Endothelial cell of umbilical vein (primary cell): Measurements from ENCODE around the gene BOLA2B.

ENCODE experiments used
- CTCF ChIP-seq, 2 donors: IDR thresholded peaks; 1 replicate in 1 of 2; 2 replicates in 1 of 2; pipeline ENCODE4 v1.5.1; 2011; ENCODE audit warnings: low read length in 2 of 2, mild to moderate bottlenecking in 2 of 2, moderate library complexity in 2 of 2, control low read depth in 1 of 2, inconsistent platforms in 1 of 2, low read depth in 1 of 2; ENCODE audit not compliant: insufficient read depth in 1 of 2; ENCODE audit errors: extremely low read depth in 1 of 2
- EZH2 ChIP-seq: IDR thresholded peaks from 2 replicates; pipeline ENCODE4 v1.6.1; 2012; ENCODE audit warnings: borderline replicate concordance, low read depth, mild to moderate bottlenecking, moderate library complexity, low read length, inconsistent platforms; ENCODE audit not compliant: severe bottlenecking
- FOS ChIP-seq: IDR thresholded peaks from 2 replicates; pipeline ENCODE4 v1.6.1; 2011; ENCODE audit warnings: mild to moderate bottlenecking, low read length, moderate library complexity, borderline replicate concordance; ENCODE audit not compliant: insufficient read depth
- MYC ChIP-seq: IDR thresholded peaks from one replicate; pipeline ENCODE4 v1.6.1; 2011; ENCODE audit warnings: mild to moderate bottlenecking, low read depth, low read length
- POLR2A ChIP-seq: IDR thresholded peaks from 2 replicates; pipeline ENCODE4 v1.6.1; 2012; ENCODE audit warnings: low read depth, mild to moderate bottlenecking, control low read depth, low read length
- POLR2AphosphoS5 ChIP-seq: IDR thresholded peaks from 2 replicates; pipeline ENCODE4 v1.6.1; 2012; ENCODE audit warnings: low read depth, mild to moderate bottlenecking, control low read depth, low read length, moderate library complexity; ENCODE audit not compliant: insufficient read depth
- TF ChIP-seq, protein P1 (sequence below): IDR thresholded peaks from 2 replicates; pipeline ENCODE4 v1.6.1; 2011; ENCODE audit not compliant: insufficient read depth, insufficient read length

DNA sequence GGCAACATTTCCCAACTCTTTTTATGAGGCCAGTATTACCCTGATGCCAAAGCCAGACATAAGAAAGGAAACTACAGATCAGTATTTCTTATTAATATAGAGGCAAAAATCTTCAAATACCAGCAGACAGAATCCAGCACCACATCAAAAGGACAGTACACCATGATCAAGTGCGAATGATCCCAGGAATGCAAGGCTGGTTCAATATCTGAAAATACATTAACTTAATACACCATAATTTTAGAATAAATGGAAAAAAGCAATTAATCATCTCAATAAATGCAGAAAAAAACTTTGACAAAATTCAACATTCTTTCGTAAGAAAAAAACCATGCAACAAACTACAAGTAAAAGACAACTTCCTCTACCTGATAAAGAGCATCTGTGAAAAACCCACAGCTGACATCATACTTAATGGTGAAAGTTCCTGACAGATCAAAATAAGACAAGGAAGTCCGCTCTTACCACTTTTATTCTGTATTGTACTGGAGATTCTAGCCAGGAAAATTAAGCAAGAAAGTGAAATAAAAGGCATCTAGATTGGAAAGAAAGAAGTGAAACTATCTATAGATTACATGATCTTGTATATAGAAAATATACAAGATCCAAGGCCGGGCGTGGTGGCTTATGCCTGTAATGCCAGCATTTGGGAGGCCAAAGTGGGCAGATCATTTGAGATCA lies 44.1 kb downstream of the BOLA2B start:
- TF ChIP-seq CTCF (IDR thresholded peaks at IDR 0.05; ENCODE audit: extremely low read depth in 1 of 2, insufficient read depth in 1 of 2, low read depth in 1 of 2, low read length in 2 of 2) = no peak
- TF ChIP-seq, protein P1, sequence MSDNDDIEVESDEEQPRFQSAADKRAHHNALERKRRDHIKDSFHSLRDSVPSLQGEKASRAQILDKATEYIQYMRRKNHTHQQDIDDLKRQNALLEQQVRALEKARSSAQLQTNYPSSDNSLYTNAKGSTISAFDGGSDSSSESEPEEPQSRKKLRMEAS = no peak
- no peak for TF ChIP-seq FOS
- TF ChIP-seq EZH2 = no peak
- no peak for TF ChIP-seq MYC
- TF ChIP-seq POLR2A = no peak
- TF ChIP-seq POLR2AphosphoS5 = no peak
